MCF 10A (cell line): ENCODE data around the gene NPIPA5. TPM values are rescaled to one million over a fixed set of nuclear protein-coding genes. Genes with fewer than 3 reads are reported as not detected.
A peak's percentile ranks its signal among the peaks of the same experiment; 100 is the strongest.
"Not testable (repeated sequence)": the region's sequence is repeated elsewhere in the genome, so short reads cannot be mapped to it uniquely, and the experiment has no call there.

Source experiments
- BruUV-seq: library from RNA; stranded (reverse); fragments of 400-500 nt; replicated peaks from 2 replicates; lab custom pipeline; 2021; lab: Mats Ljungman, UMichigan
- CTCF ChIA-PET: fragments of 300-600 bp; sonication (Branson Sonifier 250); formaldehyde crosslinking; extraction: SDS; loops from one replicate; lab custom pipeline; 2021; ENCODE audit warnings: antibody characterized with exemption, inconsistent platforms; lab: Yijun Ruan, JAX
- POLR2A ChIA-PET: fragments of 300-600, 350-650 bp; sonication (Branson Sonifier 250); formaldehyde crosslinking; extraction: SDS; loops from one replicate; lab custom pipeline; 2020; ENCODE audit warnings: antibody characterized with exemption, inconsistent platforms; lab: Yijun Ruan, JAX
- DNase-seq: peaks from one replicate; pipeline ENCODE4 v3.0.0-alpha.2; 2018; ENCODE audit not compliant: unreplicated experiment
- H3K27ac Mint-ChIP-seq: one replicate; pipeline ENCODE4 v1.8.0; 2022; ENCODE audit warnings: mild to moderate bottlenecking, low read depth, mixed read lengths; ENCODE audit not compliant: unreplicated experiment
- H3K27me3 Mint-ChIP-seq: one replicate; pipeline ENCODE4 v1.8.0; 2022; ENCODE audit warnings: mixed read lengths; ENCODE audit not compliant: insufficient read depth, unreplicated experiment
- H3K36me3 Mint-ChIP-seq: one replicate; pipeline ENCODE4 v1.8.0; 2022; ENCODE audit warnings: mild to moderate bottlenecking, moderate library complexity, mixed read lengths; ENCODE audit not compliant: insufficient read depth, unreplicated experiment
- H3K4me1 Mint-ChIP-seq: one replicate; pipeline ENCODE4 v1.8.0; 2022; ENCODE audit warnings: mixed read lengths; ENCODE audit not compliant: insufficient read depth, unreplicated experiment
- H3K4me3 Mint-ChIP-seq: one replicate; pipeline ENCODE4 v1.8.0; 2022; ENCODE audit warnings: mild to moderate bottlenecking, moderate library complexity, mixed read lengths; ENCODE audit not compliant: unreplicated experiment
- H3K9me3 Mint-ChIP-seq: one replicate; pipeline ENCODE4 v1.8.0; 2022; ENCODE audit warnings: mixed read lengths; ENCODE audit not compliant: unreplicated experiment
- intact Hi-C: fragments of 100-400 bp; cut with micrococcal nuclease; formaldehyde crosslinking; loops from 2 replicates; pipeline ENCODE4 v1.14.1; 2022
- total RNA-seq: library from RNA; stranded (reverse); gene quantifications from 2 replicates; pipeline ENCODE4 v1.2.3, GENCODE V29; 2022

NPIPA5 gene
- total RNA-seq, 1 experiment from 2014 or later: 26.0 TPM

GRCh38 chr16:15382810-15383209 lies 4.7 kb upstream of the NPIPA5 start:
- H3K36me3 Mint-ChIP-seq, H3K4me3 Mint-ChIP-seq, H3K4me1 Mint-ChIP-seq, CTCF ChIA-PET, intact Hi-C loops, BruUV-seq, H3K9me3 Mint-ChIP-seq, H3K27me3 Mint-ChIP-seq, POLR2A ChIA-PET: not testable (repeated sequence)
- peak; percentile 42 for DNase-seq
- peak overlapping the region; percentile 46 for H3K27ac Mint-ChIP-seq

GRCh38 chr16:15357495-15357894 lies 20.6 kb downstream of the NPIPA5 start:
- POLR2A ChIA-PET, intact Hi-C loops, CTCF ChIA-PET, H3K4me3 Mint-ChIP-seq, DNase-seq, H3K4me1 Mint-ChIP-seq, H3K9me3 Mint-ChIP-seq, H3K27ac Mint-ChIP-seq, BruUV-seq, H3K36me3 Mint-ChIP-seq, H3K27me3 Mint-ChIP-seq: not testable (repeated sequence)

GRCh38 chr16:15354846-15355245 lies 23.2 kb downstream of the NPIPA5 start:
- intact Hi-C loops, H3K9me3 Mint-ChIP-seq, POLR2A ChIA-PET, CTCF ChIA-PET, H3K4me1 Mint-ChIP-seq, H3K36me3 Mint-ChIP-seq, H3K4me3 Mint-ChIP-seq, DNase-seq, BruUV-seq, H3K27ac Mint-ChIP-seq, H3K27me3 Mint-ChIP-seq: not testable (repeated sequence)

- POLR2A ChIA-PET, intact Hi-C loops, H3K27me3 Mint-ChIP-seq: not testable (repeated sequence)
Measured at GRCh38 chr16:15352852-15353251, 25.2 kb downstream of the NPIPA5 start.

GRCh38 chr16:15351745-15352144 lies 26.3 kb downstream of the NPIPA5 start:
- H3K9me3 Mint-ChIP-seq, BruUV-seq, H3K4me1 Mint-ChIP-seq, H3K4me3 Mint-ChIP-seq, H3K36me3 Mint-ChIP-seq, CTCF ChIA-PET, DNase-seq, POLR2A ChIA-PET, H3K27ac Mint-ChIP-seq, intact Hi-C loops, H3K27me3 Mint-ChIP-seq: not testable (repeated sequence)

More at GRCh38 chr16:15352852-15353251, 25.2 kb downstream of the NPIPA5 start:
- DNase-seq, H3K27ac Mint-ChIP-seq, CTCF ChIA-PET, H3K4me3 Mint-ChIP-seq, BruUV-seq, H3K36me3 Mint-ChIP-seq, H3K9me3 Mint-ChIP-seq, H3K4me1 Mint-ChIP-seq: not testable (repeated sequence)

GRCh38 chr16:15351251-15351650 lies 26.8 kb downstream of the NPIPA5 start:
- POLR2A ChIA-PET, DNase-seq, H3K4me1 Mint-ChIP-seq, H3K4me3 Mint-ChIP-seq, H3K9me3 Mint-ChIP-seq, H3K27ac Mint-ChIP-seq, intact Hi-C loops, H3K36me3 Mint-ChIP-seq, CTCF ChIA-PET, H3K27me3 Mint-ChIP-seq, BruUV-seq: not testable (repeated sequence)

- POLR2A ChIA-PET, DNase-seq, H3K27ac Mint-ChIP-seq, CTCF ChIA-PET, H3K4me1 Mint-ChIP-seq, intact Hi-C loops, BruUV-seq, H3K4me3 Mint-ChIP-seq, H3K36me3 Mint-ChIP-seq, H3K27me3 Mint-ChIP-seq, H3K9me3 Mint-ChIP-seq: not testable (repeated sequence)
Measured at GRCh38 chr16:15348721-15349120, 29.4 kb downstream of the NPIPA5 start.

GRCh38 chr16:15342337-15342736 lies 35.8 kb downstream of the NPIPA5 start:
- BruUV-seq, H3K27me3 Mint-ChIP-seq, POLR2A ChIA-PET, H3K9me3 Mint-ChIP-seq, H3K4me1 Mint-ChIP-seq, CTCF ChIA-PET, intact Hi-C loops, H3K36me3 Mint-ChIP-seq, H3K27ac Mint-ChIP-seq, DNase-seq, H3K4me3 Mint-ChIP-seq: not testable (repeated sequence)

- H3K4me3 Mint-ChIP-seq, CTCF ChIA-PET, H3K4me1 Mint-ChIP-seq, intact Hi-C loops, POLR2A ChIA-PET, H3K36me3 Mint-ChIP-seq, H3K9me3 Mint-ChIP-seq, H3K27ac Mint-ChIP-seq, BruUV-seq, DNase-seq, H3K27me3 Mint-ChIP-seq: not testable (repeated sequence)
Measured at GRCh38 chr16:15338986-15339385, 39.1 kb downstream of the NPIPA5 start.
